Superior temporal gyrus (tissue), 1 donor: ENCODE results near the gene DUSP21.
A peak's percentile ranks its signal among the peaks of the same experiment; 100 is the strongest.
"Not testable (repeated sequence)": the region's sequence is repeated elsewhere in the genome, so short reads cannot be mapped to it uniquely, and the experiment has no call there.

ENCODE experiments used
- DNase-seq: peaks from one replicate; pipeline ENCODE4 v3.0.0-alpha.2; 2016; ENCODE audit errors: extremely low spot score

Gene DUSP21

GRCh38 chrX:44843753-44844152, at the start of gene DUSP21:
Gene DUSP21 (plus strand): TSS chrX:44844021. CDS start chrX:44844133, 112 bp downstream.
- DNase-seq = no peak

GRCh38 chrX:44795945-44796450, 47.8 kb upstream of the DUSP21 start:
- DNase-seq = no peak

- DNase-seq = no peak
Measured at GRCh38 chrX:44802613-44803012, 41.2 kb upstream of the DUSP21 start.

GRCh38 chrX:44815681-44816080, 28.1 kb upstream of the DUSP21 start:
- no peak for DNase-seq

GRCh38 chrX:44816367-44816766, 27.5 kb upstream of the DUSP21 start:
- no peak for DNase-seq

- no peak for DNase-seq
Measured at GRCh38 chrX:44817029-44817428, 26.8 kb upstream of the DUSP21 start.

GRCh38 chrX:44822601-44823000, 21.2 kb upstream of the DUSP21 start:
- no peak for DNase-seq

GRCh38 chrX:44823193-44823592, 20.6 kb upstream of the DUSP21 start:
- DNase-seq = not testable (repeated sequence)

GRCh38 chrX:44828008-44828605, 15.7 kb upstream of the DUSP21 start:
- no peak for DNase-seq

- no peak for DNase-seq
Measured at GRCh38 chrX:44829832-44830231, 14.0 kb upstream of the DUSP21 start.

GRCh38 chrX:44842550-44843317, 1.1 kb upstream of the DUSP21 start:
- DNase-seq = no peak

GRCh38 chrX:44843318-44843702, 511 bp upstream of the DUSP21 start:
- DNase-seq = no peak

- DNase-seq = no peak
Measured at GRCh38 chrX:44844204-44844603, 383 bp downstream of the DUSP21 start.

- not testable (repeated sequence) for DNase-seq
Measured at GRCh38 chrX:44850891-44851290, 7.1 kb downstream of the DUSP21 start.

GRCh38 chrX:44871114-44871645, 27.4 kb downstream of the DUSP21 start:
- no peak for DNase-seq

GRCh38 chrX:44871931-44872820, 28.4 kb downstream of the DUSP21 start:
- peak; percentile 28 for DNase-seq

GRCh38 chrX:44872821-44873414, 29.1 kb downstream of the DUSP21 start, which contains the start of gene KDM6A:
Gene KDM6A (plus strand): TSS chrX:44873188. CDS start chrX:44873552, 364 bp downstream.
- DNase-seq = peak; percentile 88

- DNase-seq = peak; percentile 40
Measured at GRCh38 chrX:44873415-44874276, 29.8 kb downstream of the DUSP21 start.

- peak; percentile 29 for DNase-seq
Measured at GRCh38 chrX:44874420-44875184, 30.8 kb downstream of the DUSP21 start.

GRCh38 chrX:44875185-44875489, 31.3 kb downstream of the DUSP21 start:
- no peak for DNase-seq
